DND-41 (cell line): Measurements from ENCODE around the gene DES.

Experiments used
- ATAC-seq: fragments of 200-7000 bp; cut with Tn5 transposase; 3 replicates; pipeline ENCODE4 v1.9.1; 2021; ENCODE audit warnings: low read depth; ENCODE audit not compliant: insufficient read depth
- DNase-seq: peaks from one replicate; pipeline ENCODE4 v3.0.0-alpha.2; 2020
- H2AFZ ChIP-seq: 2 replicates; pipeline ENCODE4 v1.6.0; 2012; ENCODE audit warnings: low read depth, low read length
- H3K27ac ChIP-seq: 2 replicates; pipeline ENCODE4 v1.5.1; 2012; ENCODE audit warnings: low read length, inconsistent platforms
- H3K27me3 ChIP-seq: fragments of 200-600 bp; sonication (generic); 2 replicates; pipeline ENCODE4 v1.6.0; 2012; ENCODE audit warnings: low read length, mild to moderate bottlenecking, inconsistent platforms; ENCODE audit not compliant: insufficient read depth, poor library complexity
- H3K36me3 ChIP-seq: 2 replicates; pipeline ENCODE4 v1.5.1; 2012; ENCODE audit warnings: low read length, inconsistent platforms; ENCODE audit not compliant: insufficient read depth
- H3K4me1 ChIP-seq: 2 replicates; pipeline ENCODE4 v1.5.1; 2012; ENCODE audit warnings: mild to moderate bottlenecking, low read length; ENCODE audit not compliant: insufficient read depth
- H3K4me2 ChIP-seq: 2 replicates; pipeline ENCODE4 v1.6.0; 2012; ENCODE audit warnings: mild to moderate bottlenecking, moderate library complexity, low read length, inconsistent platforms; ENCODE audit not compliant: insufficient read depth
- H3K4me3 ChIP-seq, 2 experiments: fragments of 200-600 bp in 1 of 2; shearing (Covaris generic) in 1 of 2; 2 replicates each; pipeline ENCODE4 v1.5.1; 2012 to 2016; ENCODE audit warnings: inconsistent platforms in 2 of 2, low read length in 2 of 2, mild to moderate bottlenecking in 2 of 2, low read depth in 1 of 2, moderate library complexity in 1 of 2
- H3K79me2 ChIP-seq: 2 replicates; pipeline ENCODE4 v1.6.0; 2012; ENCODE audit warnings: low read length, inconsistent platforms; ENCODE audit not compliant: insufficient read depth
- H3K9ac ChIP-seq: 2 replicates; pipeline ENCODE4 v1.6.0; 2012; ENCODE audit warnings: low read depth, mild to moderate bottlenecking, inconsistent platforms, low read length, moderate library complexity
- H3K9me3 ChIP-seq: 2 replicates; pipeline ENCODE4 v1.5.1; 2012; ENCODE audit warnings: low read length, moderate library complexity, mild to moderate bottlenecking, inconsistent platforms; ENCODE audit not compliant: insufficient read depth, severe bottlenecking
- H4K20me1 ChIP-seq: 2 replicates; pipeline ENCODE4 v1.6.0; 2012; ENCODE audit warnings: low read length; ENCODE audit not compliant: insufficient read depth
- EZH2 ChIP-seq: IDR thresholded peaks from 3 replicates; pipeline ENCODE4 v1.6.1; 2012; ENCODE audit warnings: borderline replicate concordance, low read depth, mild to moderate bottlenecking, moderate library complexity, low read length, inconsistent platforms; ENCODE audit not compliant: severe bottlenecking
- TF ChIP-seq, protein P1 (sequence below): IDR thresholded peaks from 2 replicates; pipeline ENCODE4 v1.5.1; 2012; ENCODE audit warnings: borderline replicate concordance, low read length, moderate library complexity, mild to moderate bottlenecking; ENCODE audit not compliant: poor library complexity, severe bottlenecking; ENCODE audit errors: extremely low read depth

DES gene

DNA sequence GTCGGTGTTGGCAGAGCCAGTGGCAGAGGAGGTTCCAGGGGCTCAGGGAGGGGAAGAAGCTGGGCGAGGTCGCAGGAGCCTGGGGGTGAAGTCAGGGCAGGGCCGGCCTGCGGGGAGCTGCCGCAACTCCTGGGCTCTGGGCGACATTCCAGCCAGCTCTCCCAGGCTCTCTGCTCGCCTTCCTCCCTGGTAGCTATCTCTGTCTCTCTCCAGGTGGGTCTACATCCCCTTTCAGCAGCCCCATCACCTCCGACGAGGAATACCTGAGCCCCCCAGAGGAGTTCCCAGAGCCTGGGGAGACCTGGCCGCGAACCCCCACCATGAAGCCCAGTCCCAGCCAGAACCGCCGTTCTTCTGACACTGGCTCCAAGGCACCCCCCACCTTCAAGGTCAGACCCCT is 43.5 kb downstream of the DES start:
- Histone ChIP-seq H3K36me3 (no peaks in the 10 kb centered on the region), H3K9me3 (no peaks in the 10 kb centered on the region), H3K27me3 (no peaks in the 10 kb centered on the region), H2AFZ (no peak overlapping the region), H3K4me2 (no peak overlapping the region), H3K4me3 (no peak overlapping the region), H3K27ac (no peak overlapping the region), H4K20me1 (peaks cover 9% of the 10 kb centered on the region), H3K79me2 (no peaks in the 10 kb centered on the region), H3K4me1 (no peaks in the 10 kb centered on the region), H3K9ac (no peak overlapping the region)
- no peak for ATAC-seq
- TF ChIP-seq, protein P1, sequence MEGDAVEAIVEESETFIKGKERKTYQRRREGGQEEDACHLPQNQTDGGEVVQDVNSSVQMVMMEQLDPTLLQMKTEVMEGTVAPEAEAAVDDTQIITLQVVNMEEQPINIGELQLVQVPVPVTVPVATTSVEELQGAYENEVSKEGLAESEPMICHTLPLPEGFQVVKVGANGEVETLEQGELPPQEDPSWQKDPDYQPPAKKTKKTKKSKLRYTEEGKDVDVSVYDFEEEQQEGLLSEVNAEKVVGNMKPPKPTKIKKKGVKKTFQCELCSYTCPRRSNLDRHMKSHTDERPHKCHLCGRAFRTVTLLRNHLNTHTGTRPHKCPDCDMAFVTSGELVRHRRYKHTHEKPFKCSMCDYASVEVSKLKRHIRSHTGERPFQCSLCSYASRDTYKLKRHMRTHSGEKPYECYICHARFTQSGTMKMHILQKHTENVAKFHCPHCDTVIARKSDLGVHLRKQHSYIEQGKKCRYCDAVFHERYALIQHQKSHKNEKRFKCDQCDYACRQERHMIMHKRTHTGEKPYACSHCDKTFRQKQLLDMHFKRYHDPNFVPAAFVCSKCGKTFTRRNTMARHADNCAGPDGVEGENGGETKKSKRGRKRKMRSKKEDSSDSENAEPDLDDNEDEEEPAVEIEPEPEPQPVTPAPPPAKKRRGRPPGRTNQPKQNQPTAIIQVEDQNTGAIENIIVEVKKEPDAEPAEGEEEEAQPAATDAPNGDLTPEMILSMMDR: no peak
- TF ChIP-seq EZH2: no peak
- no peak for DNase-seq

DNA sequence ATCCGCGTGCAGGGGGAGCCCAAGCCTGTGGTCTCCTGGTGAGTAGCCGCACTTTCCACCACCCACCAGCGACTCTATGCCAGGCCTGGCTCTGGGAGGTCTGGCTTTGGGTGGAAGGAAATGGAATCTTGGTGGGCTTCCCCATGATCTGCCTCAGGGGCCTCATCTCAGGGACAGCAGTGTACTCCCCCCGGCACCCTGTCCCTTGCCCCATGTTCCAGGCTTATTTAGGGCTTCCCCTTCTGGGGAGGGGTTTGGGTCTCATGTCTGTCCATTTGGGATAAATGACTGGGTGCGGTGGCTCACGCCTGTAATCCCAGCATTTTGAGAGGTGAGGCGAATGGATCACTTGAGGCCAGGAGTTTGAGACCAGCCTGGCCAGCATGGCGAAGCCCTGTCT is 44.2 kb downstream of the DES start:
- no peaks in the 10 kb centered on the region for H3K79me2 ChIP-seq
- H3K36me3 ChIP-seq: no peaks in the 10 kb centered on the region
- DNase-seq (no peak), ATAC-seq (no peak)
- H3K4me2 ChIP-seq: no peak overlapping the region
- H3K4me3 ChIP-seq: no peak overlapping the region
- H3K27ac ChIP-seq: no peak overlapping the region
- H3K9me3 ChIP-seq: no peaks in the 10 kb centered on the region
- H3K9ac ChIP-seq: no peak overlapping the region
- H2AFZ ChIP-seq: no peak overlapping the region
- TF ChIP-seq EZH2: no peak
- TF ChIP-seq, protein P1: no peak
- H3K4me1 ChIP-seq: no peaks in the 10 kb centered on the region
- H4K20me1 ChIP-seq: peaks cover 9% of the 10 kb centered on the region
- no peaks in the 10 kb centered on the region for H3K27me3 ChIP-seq

DNA sequence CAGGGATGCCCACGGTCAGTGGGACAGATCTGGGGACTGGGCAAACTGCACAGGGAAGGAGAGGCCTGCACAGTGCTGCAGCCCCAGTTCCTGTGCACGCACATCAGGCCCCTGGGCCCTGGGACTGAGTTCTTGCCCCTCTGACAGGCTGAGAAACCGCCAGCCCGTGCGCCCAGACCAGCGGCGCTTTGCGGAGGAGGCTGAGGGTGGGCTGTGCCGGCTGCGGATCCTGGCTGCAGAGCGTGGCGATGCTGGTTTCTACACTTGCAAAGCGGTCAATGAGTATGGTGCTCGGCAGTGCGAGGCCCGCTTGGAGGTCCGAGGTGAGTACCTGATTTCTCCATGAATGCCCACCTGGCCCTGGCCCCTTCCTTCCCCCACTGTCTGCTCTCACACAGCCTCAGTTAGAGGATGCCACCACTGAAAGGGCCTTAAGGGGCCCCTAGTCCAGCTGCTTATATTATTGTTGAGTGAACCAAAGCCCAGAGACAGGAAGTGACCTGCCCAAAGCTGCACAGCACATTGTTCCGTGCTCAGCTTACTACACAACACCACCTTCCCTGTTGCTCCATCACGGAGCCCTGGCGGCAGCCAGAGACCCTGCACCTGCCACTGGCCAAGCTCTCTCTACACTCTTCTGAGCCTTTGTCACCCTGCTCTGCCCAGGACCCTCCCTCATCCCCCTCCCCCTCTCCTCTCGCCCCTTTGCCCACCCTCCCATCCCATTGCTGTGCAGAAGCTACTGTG is 46.3 kb downstream of the DES start:
- no peaks in the 10 kb centered on the region for H3K36me3 ChIP-seq
- no peak overlapping the region for H2AFZ ChIP-seq
- TF ChIP-seq EZH2: no peak
- TF ChIP-seq, protein P1: no peak
- no peak overlapping the region for H3K27ac ChIP-seq
- no peak overlapping the region for H3K9ac ChIP-seq
- H3K9me3 ChIP-seq: no peaks in the 10 kb centered on the region
- no peak overlapping the region for H3K4me3 ChIP-seq
- DNase-seq (no peak), ATAC-seq (no peak)
- H4K20me1 ChIP-seq: peaks cover 4% of the 10 kb centered on the region; the same call in 1 of the 2 replicates
- H3K4me2 ChIP-seq: no peak overlapping the region
- no peaks in the 10 kb centered on the region for H3K27me3 ChIP-seq
- no peaks in the 10 kb centered on the region for H3K79me2 ChIP-seq
- no peaks in the 10 kb centered on the region for H3K4me1 ChIP-seq
